PFSK-1 (cell line): ENCODE results near the gene ADCK2.

Source experiments
- FOXP2 ChIP-seq: optimal IDR thresholded peaks from 2 replicates; pipeline ENCODE3; 2011; ENCODE audit warnings: borderline replicate concordance, control low read depth, inconsistent platforms; ENCODE audit not compliant: insufficient read depth; ENCODE audit errors: extremely low read length, extremely low read depth
- POLR2AphosphoS5 ChIP-seq: IDR thresholded peaks from 2 replicates; pipeline ENCODE4 v1.6.1; 2012; ENCODE audit warnings: low read depth, mild to moderate bottlenecking, control low read depth, low read length, moderate library complexity
- SIN3A ChIP-seq: IDR thresholded peaks from 2 replicates; pipeline ENCODE4 v1.6.1; 2012; ENCODE audit warnings: mild to moderate bottlenecking, low read length, moderate library complexity, borderline replicate concordance; ENCODE audit not compliant: insufficient read depth
- TAF1 ChIP-seq: IDR thresholded peaks from 2 replicates; pipeline ENCODE4 v1.6.1; 2012; ENCODE audit warnings: low read length, control low read depth, borderline replicate concordance; ENCODE audit not compliant: insufficient read depth
- TF ChIP-seq, protein P1 (sequence below), 2 experiments: IDR thresholded peaks; 2 replicates each; pipeline versions ENCODE4 v1.6.1 to v1.8.0; 2011 to 2012; ENCODE audit warnings: low read depth in 2 of 2, low read length in 2 of 2, control low read depth in 1 of 2, inconsistent platforms in 1 of 2, mild to moderate bottlenecking in 1 of 2, moderate library complexity in 1 of 2; ENCODE audit not compliant: insufficient read depth in 1 of 2

Gene ADCK2

DNA sequence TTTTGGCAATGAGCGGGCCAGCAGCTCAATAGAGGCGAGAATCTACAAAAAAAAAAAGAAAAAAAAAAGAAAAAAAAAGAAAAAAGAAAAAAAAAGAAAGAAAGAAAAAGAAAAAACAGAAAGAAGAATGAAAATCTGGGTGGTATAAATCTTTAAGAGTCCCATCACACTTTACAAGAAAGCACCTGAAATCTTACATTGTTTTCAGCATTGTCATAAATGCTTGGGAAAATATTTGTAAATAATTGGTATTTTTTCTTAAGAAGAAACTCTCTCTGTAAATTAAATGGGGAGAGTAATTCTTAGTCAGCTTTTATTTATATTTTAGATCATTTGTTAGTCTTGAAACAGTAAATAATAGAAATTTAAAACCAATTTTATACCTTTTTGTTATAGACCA is 62.0 kb downstream of the ADCK2 start:
- TF ChIP-seq POLR2AphosphoS5 (no peak), FOXP2 (no peak)
- TF ChIP-seq, protein P1, sequence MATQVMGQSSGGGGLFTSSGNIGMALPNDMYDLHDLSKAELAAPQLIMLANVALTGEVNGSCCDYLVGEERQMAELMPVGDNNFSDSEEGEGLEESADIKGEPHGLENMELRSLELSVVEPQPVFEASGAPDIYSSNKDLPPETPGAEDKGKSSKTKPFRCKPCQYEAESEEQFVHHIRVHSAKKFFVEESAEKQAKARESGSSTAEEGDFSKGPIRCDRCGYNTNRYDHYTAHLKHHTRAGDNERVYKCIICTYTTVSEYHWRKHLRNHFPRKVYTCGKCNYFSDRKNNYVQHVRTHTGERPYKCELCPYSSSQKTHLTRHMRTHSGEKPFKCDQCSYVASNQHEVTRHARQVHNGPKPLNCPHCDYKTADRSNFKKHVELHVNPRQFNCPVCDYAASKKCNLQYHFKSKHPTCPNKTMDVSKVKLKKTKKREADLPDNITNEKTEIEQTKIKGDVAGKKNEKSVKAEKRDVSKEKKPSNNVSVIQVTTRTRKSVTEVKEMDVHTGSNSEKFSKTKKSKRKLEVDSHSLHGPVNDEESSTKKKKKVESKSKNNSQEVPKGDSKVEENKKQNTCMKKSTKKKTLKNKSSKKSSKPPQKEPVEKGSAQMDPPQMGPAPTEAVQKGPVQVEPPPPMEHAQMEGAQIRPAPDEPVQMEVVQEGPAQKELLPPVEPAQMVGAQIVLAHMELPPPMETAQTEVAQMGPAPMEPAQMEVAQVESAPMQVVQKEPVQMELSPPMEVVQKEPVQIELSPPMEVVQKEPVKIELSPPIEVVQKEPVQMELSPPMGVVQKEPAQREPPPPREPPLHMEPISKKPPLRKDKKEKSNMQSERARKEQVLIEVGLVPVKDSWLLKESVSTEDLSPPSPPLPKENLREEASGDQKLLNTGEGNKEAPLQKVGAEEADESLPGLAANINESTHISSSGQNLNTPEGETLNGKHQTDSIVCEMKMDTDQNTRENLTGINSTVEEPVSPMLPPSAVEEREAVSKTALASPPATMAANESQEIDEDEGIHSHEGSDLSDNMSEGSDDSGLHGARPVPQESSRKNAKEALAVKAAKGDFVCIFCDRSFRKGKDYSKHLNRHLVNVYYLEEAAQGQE (IDR thresholded peaks at IDR 0.05; ENCODE audit: insufficient read depth in 1 of 2, low read depth in 2 of 2, low read length in 2 of 2) = no peak

DNA sequence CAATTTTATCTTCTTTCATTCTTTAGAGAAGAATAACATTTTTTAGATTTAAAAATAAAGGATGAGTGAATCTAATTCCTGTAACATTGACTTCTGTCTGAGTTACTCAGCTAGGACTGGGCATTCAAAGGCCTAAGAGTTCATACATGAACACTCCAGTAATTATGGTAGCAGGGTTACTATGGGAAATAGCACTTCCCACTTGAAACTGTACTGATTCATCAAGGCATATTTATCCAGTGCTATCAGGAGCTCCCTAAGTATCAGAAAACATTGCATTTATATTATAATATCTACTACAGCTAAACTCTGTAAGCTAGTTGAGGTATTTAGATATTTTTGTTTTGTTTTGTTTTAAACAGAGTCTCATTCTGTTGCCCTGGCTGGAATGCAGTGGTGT is 65.5 kb downstream of the ADCK2 start:
- TF ChIP-seq FOXP2 = no peak
- TF ChIP-seq, protein P1 (IDR thresholded peaks at IDR 0.05; ENCODE audit: insufficient read depth in 1 of 2, low read depth in 2 of 2, low read length in 2 of 2) = no peak
- no peak for TF ChIP-seq POLR2AphosphoS5
- no peak for TF ChIP-seq TAF1

DNA sequence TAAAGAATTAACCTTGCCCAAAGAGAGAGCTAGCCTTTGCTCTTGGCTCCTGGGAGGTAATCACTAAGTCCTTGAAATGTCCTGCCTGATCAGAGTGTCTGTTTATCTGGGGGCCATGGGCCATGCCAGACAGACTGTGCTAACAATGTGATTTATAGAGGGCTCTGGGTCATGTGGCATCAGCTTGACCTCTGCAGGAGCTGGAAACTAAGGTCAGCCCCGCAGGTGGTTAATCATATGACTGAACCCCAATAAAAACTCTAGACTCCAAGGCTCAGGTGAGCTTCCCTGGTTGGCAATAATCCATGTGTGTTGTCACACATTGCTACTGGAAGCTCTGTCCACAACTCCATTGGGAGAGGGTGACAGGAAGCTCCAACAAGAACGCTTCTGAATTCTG is 71.3 kb downstream of the ADCK2 start:
- TF ChIP-seq SIN3A = no peak
- TF ChIP-seq POLR2AphosphoS5 = no peak
- TF ChIP-seq FOXP2 = no peak
- TF ChIP-seq, protein P1 (IDR thresholded peaks at IDR 0.05; ENCODE audit: insufficient read depth in 1 of 2, low read depth in 2 of 2, low read length in 2 of 2) = no peak
- TF ChIP-seq TAF1 = no peak
